Heart left ventricle (tissue), 16 donors: Measurements from ENCODE around the gene PP2D1. TPM values are rescaled to one million over a fixed set of nuclear protein-coding genes. Genes with fewer than 3 reads are reported as not detected.
"Not testable (repeated sequence)": the region's sequence is repeated elsewhere in the genome, so short reads cannot be mapped to it uniquely, and the experiment has no call there.

Source experiments
- ATAC-seq, 4 donors: fragments of 200-7000 bp; cut with Tn5 transposase; one replicate each; pipeline ENCODE4 v1.9.1; 2020 to 2022; ENCODE audit warnings: moderate library complexity in 4 of 4, mild to moderate bottlenecking in 3 of 4, moderate number of reproducible peaks in 1 of 4
- DNase-seq, 5 donors: peaks; one replicate each; pipeline ENCODE4 v3.0.0-alpha.2; 2020
- H3K27ac ChIP-seq, 12 donors: fragments of 200-600 bp; sonication (generic) in 4 of 12; one replicate each; pipeline versions ENCODE4 v1.5.0 to v1.8.0; 2016 to 2022; ENCODE audit warnings: mild to moderate bottlenecking in 2 of 12
- H3K27me3 ChIP-seq, 9 donors: fragments of 200-600 bp; sonication (generic) in 2 of 9; one replicate each; pipeline versions ENCODE4 v1.5.1 to v1.8.0; 2016 to 2022; ENCODE audit warnings: mild to moderate bottlenecking in 3 of 9
- H3K36me3 ChIP-seq, 9 donors: fragments of 200-600 bp; sonication (generic) in 2 of 9; one replicate each; pipeline versions ENCODE4 v1.5.0 to v1.8.0; 2018 to 2022; ENCODE audit warnings: mild to moderate bottlenecking in 2 of 9
- H3K4me1 ChIP-seq, 12 donors: fragments of 200-600 bp; sonication (generic) in 4 of 12; one replicate each; pipeline versions ENCODE4 v1.5.0 to v1.8.0; 2016 to 2022; ENCODE audit warnings: mild to moderate bottlenecking in 3 of 12
- H3K4me3 ChIP-seq, 12 donors: fragments of 200-600 bp; sonication (generic) in 4 of 12; one replicate each; pipeline versions ENCODE4 v1.5.0 to v1.8.0; 2017 to 2022; ENCODE audit warnings: mild to moderate bottlenecking in 9 of 12, moderate library complexity in 4 of 12
- H3K9me3 ChIP-seq, 12 donors: fragments of 200-600 bp; sonication (generic) in 4 of 12; one replicate each; pipeline versions ENCODE4 v1.5.0 to v1.8.0; 2016 to 2022; ENCODE audit warnings: mild to moderate bottlenecking in 1 of 12
- POLR2A ChIP-seq, 2 donors: fragments of 450-650 bp; IDR thresholded peaks; one replicate each; pipeline ENCODE4 v1.6.1; 2017; ENCODE audit warnings: antibody characterized with exemption in 2 of 2, mild to moderate bottlenecking in 2 of 2, moderate library complexity in 2 of 2
- WGBS, 4 donors: extraction: QIAGEN DNeasy Blood & Tissue Kit in 2 of 4; methylation state at CpG; one replicate each; pipeline versions ENCODE4 v1.1.5 to v1.1.7; 2013 to 2018; 5-methylcytosine and 5-hydroxymethylcytosine counted together
- intact Hi-C, 10 donors: fragments of 100-400 bp; cut with DNase I; formaldehyde crosslinking; loops; one replicate each; pipeline versions ENCODE4 v1.11.1 to v1.14.2; 2022
- polyA plus RNA-seq, 2 donors: library from polyadenylated mRNA; stranded (reverse); fragments of 200-250 nt; gene quantifications; one replicate each; pipeline ENCODE4 v1.2.3, GENCODE V29; 2013
- total RNA-seq, 9 donors: library from RNA; depleted of rRNA in 2 of 9; stranded (reverse); fragments of >200 nt in 2 of 9; fragmentation: NEBNext Ultra II Directional in 3 of 9; extraction: Animal tissue kit (Norgen Biotek cat#: 25700) in 3 of 9; gene quantifications; one replicate each; pipeline versions ENCODE4 v1.1.0 to v1.2.4, GENCODE V29; 2016 to 2023
- TF ChIP-seq, protein P1 (sequence below), 12 donors: fragments of 200-600 bp; sonication (generic) in 4 of 12; IDR thresholded peaks; one replicate each; pipeline versions ENCODE4 v1.5.0 to v1.8.0; 2018 to 2022; ENCODE audit warnings: antibody characterized with exemption in 12 of 12, mild to moderate bottlenecking in 5 of 12
- donor health status: ischemic (EF 13 %, LVEDD 7.1; RV severe dilation, severe dysfunction).
- donor health status: healthy with polysubstance abuse.
- donor health status: DM: no; HTN: yes; CAD: no.
- donor health status: DM: no; HTN: no; CAD: no.
- donor health status: ischemic (EF 25% LVEDD 6.9; RV normal size, moderate dysfunction).
- donor health status: ischemic (EF 25% LVEDD 5.7; RV mildly dilated, moderate dysfunction).
- donor health status: healthy.
- donor health status: DM: yes; HTN: yes; CAD: no.
- donor health status: ischemic (EF 35%, LVEDD 5.7; RV mildly dilated, moderate dysfunction).
- donor health status: nonischemic (EF 11% LVEDD 7.7; RV severe dilation, severe dysfunction).
- donor health status: DM: yes; HTN: yes; CAD: no.
- donor health status: PGD.
- donor health status: ischemic (EF 29% LVEDD 5.4; RV normal size, mild dysfunction).
- donor health status: nonischemic (EF 23%, LVEDD 6.1; RV moderate dilation, normal function).

Gene PP2D1
- total and polyA plus RNA-seq, 11 donors: not detected

DNA sequence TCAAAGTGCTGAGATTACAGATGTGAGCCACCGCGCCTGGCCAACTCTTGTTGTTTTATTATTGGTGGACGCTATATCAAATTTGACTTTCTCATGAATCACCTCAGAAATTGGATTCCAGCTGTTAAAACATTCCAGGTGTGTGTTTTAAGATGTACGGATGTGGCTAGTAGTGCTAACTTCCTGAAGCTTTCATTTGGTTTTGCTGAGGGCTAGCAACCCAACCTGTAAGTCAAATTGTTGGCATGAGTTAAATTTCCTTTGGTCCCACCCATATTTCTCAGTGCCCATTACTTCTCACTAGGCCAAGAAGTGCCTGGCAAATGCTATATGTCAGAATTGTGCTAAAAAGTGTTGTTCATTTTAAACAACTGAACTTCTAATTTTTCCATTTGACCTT lies 15.1 kb upstream of the PP2D1 start:
- Histone ChIP-seq H3K27me3 (no peaks in the 10 kb centered on the region), H3K27ac (no peak overlapping the region), H3K9me3 (no peaks in the 10 kb centered on the region), H3K4me1 (peaks cover 4 to 30% (median 17%) of the 10 kb centered on the region in 12 donors), H3K4me3 (no peak overlapping the region), H3K36me3 (no peaks in the 10 kb centered on the region)
- ATAC-seq (no peak), DNase-seq (no peak)
- 70 to 93% (median 85%) methylated on average over 4 of the region's 4 CpGs for WGBS, 4 donors
- intact Hi-C loops: no loop called here
- TF ChIP-seq, protein P1, sequence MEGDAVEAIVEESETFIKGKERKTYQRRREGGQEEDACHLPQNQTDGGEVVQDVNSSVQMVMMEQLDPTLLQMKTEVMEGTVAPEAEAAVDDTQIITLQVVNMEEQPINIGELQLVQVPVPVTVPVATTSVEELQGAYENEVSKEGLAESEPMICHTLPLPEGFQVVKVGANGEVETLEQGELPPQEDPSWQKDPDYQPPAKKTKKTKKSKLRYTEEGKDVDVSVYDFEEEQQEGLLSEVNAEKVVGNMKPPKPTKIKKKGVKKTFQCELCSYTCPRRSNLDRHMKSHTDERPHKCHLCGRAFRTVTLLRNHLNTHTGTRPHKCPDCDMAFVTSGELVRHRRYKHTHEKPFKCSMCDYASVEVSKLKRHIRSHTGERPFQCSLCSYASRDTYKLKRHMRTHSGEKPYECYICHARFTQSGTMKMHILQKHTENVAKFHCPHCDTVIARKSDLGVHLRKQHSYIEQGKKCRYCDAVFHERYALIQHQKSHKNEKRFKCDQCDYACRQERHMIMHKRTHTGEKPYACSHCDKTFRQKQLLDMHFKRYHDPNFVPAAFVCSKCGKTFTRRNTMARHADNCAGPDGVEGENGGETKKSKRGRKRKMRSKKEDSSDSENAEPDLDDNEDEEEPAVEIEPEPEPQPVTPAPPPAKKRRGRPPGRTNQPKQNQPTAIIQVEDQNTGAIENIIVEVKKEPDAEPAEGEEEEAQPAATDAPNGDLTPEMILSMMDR (IDR thresholded peaks at IDR 0.05): no peak
- no peak for TF ChIP-seq POLR2A (IDR thresholded peaks at IDR 0.05)

DNA sequence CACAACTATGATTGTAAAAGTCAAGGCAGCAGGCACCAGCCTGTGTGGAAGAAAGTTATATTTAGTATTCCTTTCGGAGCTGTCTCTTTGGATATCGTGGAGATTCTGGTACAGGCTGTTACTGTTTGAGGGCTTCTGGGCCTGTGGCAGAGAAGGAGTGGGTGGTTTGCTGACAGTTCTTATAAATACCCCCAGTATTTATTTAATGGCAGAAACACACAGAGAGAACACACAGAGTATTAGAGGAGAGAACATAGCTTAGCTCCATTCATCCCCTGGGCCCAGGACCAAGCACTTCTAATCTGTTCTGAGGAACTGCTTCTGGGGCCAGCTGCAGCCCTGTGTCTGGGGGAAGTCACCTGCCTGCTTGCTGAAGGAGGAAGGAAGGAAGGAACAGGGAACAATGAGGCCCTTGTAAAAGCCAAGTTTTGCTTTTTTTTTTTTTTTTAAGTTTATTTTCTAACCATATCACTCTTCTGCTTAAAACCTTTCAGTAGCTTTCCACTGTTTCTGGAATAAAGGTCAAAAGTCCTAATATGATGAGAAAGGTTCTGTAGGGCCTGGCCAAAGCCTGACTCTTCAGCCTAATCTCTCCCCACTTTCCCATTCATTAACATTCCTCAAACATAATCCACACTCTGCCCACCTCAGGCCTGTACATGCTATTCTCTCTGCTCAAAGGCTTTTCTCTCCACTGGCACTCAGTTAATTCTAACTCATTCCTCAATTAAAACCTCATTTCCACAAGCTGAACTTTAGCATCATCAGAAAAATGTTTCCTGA lies 11.8 kb upstream of the PP2D1 start:
- TF ChIP-seq, protein P1 (IDR thresholded peaks at IDR 0.05): no peak
- TF ChIP-seq POLR2A (IDR thresholded peaks at IDR 0.05): no peak
- peak; percentile 81 to 98 (median 88) for ATAC-seq
- H3K27me3 ChIP-seq: no peaks in the 10 kb centered on the region
- WGBS, 4 donors: 3 to 13% (median 7%) methylated on average over 2 of the region's 2 CpGs
- peak in 4 of 5 donors; percentile 41 to 65 (median 59) for DNase-seq
- peaks cover 4 to 30% (median 17%) of the 10 kb centered on the region in 12 donors for H3K4me1 ChIP-seq
- H3K36me3 ChIP-seq: no peaks in the 10 kb centered on the region
- no peaks in the 10 kb centered on the region for H3K9me3 ChIP-seq
- intact Hi-C loops: loop anchor here in 1 of 10 donors (5.0 kb wide), 1 partner anchor 47 kb away; no protein-coding TSS in a partner anchor
- H3K4me3 ChIP-seq: no peak overlapping the region
- peak overlapping the region; percentile 18 to 68 (median 52) for H3K27ac ChIP-seq

DNA sequence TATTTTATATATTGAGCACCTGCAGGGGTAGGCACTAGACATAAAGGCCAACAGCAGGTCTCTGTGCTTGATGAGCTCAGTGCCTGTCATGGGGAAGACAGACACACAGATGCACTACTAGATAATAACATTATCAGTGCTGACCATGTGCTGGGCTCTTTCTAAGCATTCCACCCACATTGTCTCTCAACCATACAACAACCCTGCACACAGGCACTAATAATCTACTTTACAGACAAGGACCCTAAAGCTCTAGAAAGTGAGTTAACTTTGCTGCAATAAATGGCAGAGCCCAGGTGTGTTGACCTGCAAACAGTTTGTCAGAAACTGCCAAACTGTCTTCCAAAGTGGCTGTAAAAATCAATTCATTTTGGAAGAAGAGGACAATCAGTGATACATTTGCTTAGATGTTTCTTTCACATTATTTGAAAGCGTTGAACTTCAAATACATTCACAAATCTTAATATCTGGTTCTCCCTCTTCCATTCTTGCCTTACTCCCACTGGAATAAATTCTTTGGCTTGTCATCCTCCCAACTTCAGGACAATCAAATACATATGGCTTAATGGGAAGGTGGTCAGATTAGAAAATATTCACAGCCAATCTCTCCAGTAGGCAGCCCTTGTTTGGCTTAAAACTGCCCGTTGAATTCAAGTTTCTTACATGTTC lies 11.0 kb upstream of the PP2D1 start:
- intact Hi-C loops: loop anchor here in 1 of 10 donors (5.0 kb wide), 1 partner anchor 46 kb away; no protein-coding TSS in a partner anchor
- Histone ChIP-seq H3K9me3 (no peaks in the 10 kb centered on the region), H3K4me1 (peaks cover 4 to 30% (median 17%) of the 10 kb centered on the region in 12 donors), H3K36me3 (no peaks in the 10 kb centered on the region), H3K4me3 (no peak overlapping the region), H3K27ac (peak overlapping the region; percentile 1 to 68 (median 48)), H3K27me3 (no peaks in the 10 kb centered on the region)
- DNase-seq (no peak), ATAC-seq (no peak)
- TF ChIP-seq POLR2A (IDR thresholded peaks at IDR 0.05): no peak
- TF ChIP-seq, protein P1 (IDR thresholded peaks at IDR 0.05): no peak
- WGBS, 4 donors: 30 to 45% (median 39%) methylated on average over 2 of the region's 2 CpGs

DNA sequence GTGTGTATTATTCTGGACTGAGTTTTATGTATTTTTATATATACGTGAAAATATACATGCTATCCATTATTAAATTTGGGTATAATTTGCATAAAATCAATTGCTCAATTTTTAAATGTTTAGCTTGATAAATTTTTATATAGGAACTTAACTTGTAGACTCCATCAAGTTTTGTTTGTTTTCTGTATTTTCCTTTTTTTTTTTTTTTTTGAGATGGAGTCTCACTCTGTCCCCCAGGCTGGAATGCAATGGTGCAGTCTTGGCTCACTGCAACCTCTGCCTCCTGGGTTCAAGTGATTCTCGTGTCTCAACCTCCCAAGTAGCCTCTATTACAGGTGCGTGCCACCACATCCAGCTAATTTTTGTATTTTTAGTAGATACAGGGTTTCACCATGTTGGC lies 4.0 kb upstream of the PP2D1 start:
- ATAC-seq, intact Hi-C loops, H3K27ac ChIP-seq, H3K9me3 ChIP-seq, H3K36me3 ChIP-seq, DNase-seq, H3K4me3 ChIP-seq, H3K4me1 ChIP-seq, H3K27me3 ChIP-seq: not testable (repeated sequence)
- 91 to 96% (median 94%) methylated on average over 3 of the region's 3 CpGs for WGBS, 4 donors
